ENCODE measurements around the gene FAM222B. TPM values are rescaled to one million over a fixed set of nuclear protein-coding genes. Genes with fewer than 3 reads are reported as not detected.
"Not testable (repeated sequence)": the region's sequence is repeated elsewhere in the genome, so short reads cannot be mapped to it uniquely, and the experiment has no call there.

FAM222B gene
- total RNA-seq, 1 donor from 2014 or later = 37.9 TPM

- no peak for TF ChIP-seq CTCF (IDR thresholded peaks at IDR 0.05; ENCODE audit: unreplicated experiment)
- no peaks in the 10 kb centered on the region for H3K9me3 Mint-ChIP-seq
These were observed 39.0 kb upstream of the FAM222B start for GRCh38 chr17:28881533-28882056.

DNA sequence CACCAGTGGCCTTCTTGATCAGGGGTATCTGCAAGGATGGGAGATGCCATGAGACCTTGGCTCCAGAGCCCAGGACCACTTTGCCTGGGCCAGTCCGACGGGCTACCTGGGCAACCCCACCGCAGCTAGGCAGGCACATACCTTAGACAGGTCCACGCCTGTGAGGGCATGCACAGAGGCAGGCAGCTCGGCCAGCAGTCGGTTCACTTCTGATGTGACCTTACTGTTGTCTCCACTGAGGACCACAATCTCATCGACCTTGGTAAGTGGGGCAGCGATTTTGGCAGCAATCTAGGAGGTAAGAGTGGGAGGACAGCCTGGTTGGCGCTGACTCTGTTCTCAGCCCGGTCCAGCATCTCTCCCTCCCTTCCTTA is 38.0 kb upstream of the FAM222B start:
- H3K9me3 Mint-ChIP-seq = no peaks in the 10 kb centered on the region
- DNase-seq (ENCODE audit: low spot score in 2 of 2, unreplicated experiment in 2 of 2) = no peak
- H3K36me3 Mint-ChIP-seq = peaks cover 30% of the 10 kb centered on the region
- no peaks in the 10 kb centered on the region for H3K27me3 Mint-ChIP-seq (ENCODE audit: low read depth)
- H3K27ac Mint-ChIP-seq = no peak overlapping the region
- TF ChIP-seq CTCF (IDR thresholded peaks at IDR 0.05; ENCODE audit: unreplicated experiment) = no peak
- no peak overlapping the region for H3K4me3 Mint-ChIP-seq
- no peaks in the 10 kb centered on the region for H3K4me1 Mint-ChIP-seq

More at GRCh38 chr17:28881533-28882056, 39.0 kb upstream of the FAM222B start:
- DNase-seq (ENCODE audit: low spot score in 2 of 2, unreplicated experiment in 2 of 2) = no peak
- Mint-ChIP-seq H3K4me3 (no peak overlapping the region), H3K4me1 (no peaks in the 10 kb centered on the region), H3K36me3 (peaks cover 30% of the 10 kb centered on the region), H3K27ac (no peak overlapping the region), H3K27me3 (ENCODE audit: low read depth) (no peaks in the 10 kb centered on the region)

- Mint-ChIP-seq H3K9me3 (no peaks in the 10 kb centered on the region), H3K4me3 (no peak overlapping the region), H3K27ac (no peak overlapping the region), H3K4me1 (no peaks in the 10 kb centered on the region), H3K36me3 (peaks cover 27% of the 10 kb centered on the region), H3K27me3 (ENCODE audit: low read depth) (no peaks in the 10 kb centered on the region)
- TF ChIP-seq CTCF (IDR thresholded peaks at IDR 0.05; ENCODE audit: unreplicated experiment) = no peak
- no peak for DNase-seq (ENCODE audit: low spot score in 2 of 2, unreplicated experiment in 2 of 2)
These were observed 37.4 kb upstream of the FAM222B start for GRCh38 chr17:28879886-28880571.

- peaks cover 26% of the 10 kb centered on the region for H3K36me3 Mint-ChIP-seq
- no peaks in the 10 kb centered on the region for H3K9me3 Mint-ChIP-seq
- H3K4me3 Mint-ChIP-seq = no peak overlapping the region
- no peak for DNase-seq (ENCODE audit: low spot score in 2 of 2, unreplicated experiment in 2 of 2)
- H3K27me3 Mint-ChIP-seq (ENCODE audit: low read depth) = no peaks in the 10 kb centered on the region
- H3K4me1 Mint-ChIP-seq = peaks cover 4% of the 10 kb centered on the region
- H3K27ac Mint-ChIP-seq = no peak overlapping the region
- TF ChIP-seq CTCF (IDR thresholded peaks at IDR 0.05; ENCODE audit: unreplicated experiment) = no peak
These were observed 36.4 kb upstream of the FAM222B start for GRCh38 chr17:28878981-28879380.

- peaks cover 26% of the 10 kb centered on the region for H3K36me3 Mint-ChIP-seq
- DNase-seq (ENCODE audit: low spot score in 2 of 2, unreplicated experiment in 2 of 2) = no peak
- no peak overlapping the region for H3K4me3 Mint-ChIP-seq
- no peaks in the 10 kb centered on the region for H3K9me3 Mint-ChIP-seq
- no peak for TF ChIP-seq CTCF (IDR thresholded peaks at IDR 0.05; ENCODE audit: unreplicated experiment)
- no peak overlapping the region for H3K27ac Mint-ChIP-seq
- no peaks in the 10 kb centered on the region for H3K27me3 Mint-ChIP-seq (ENCODE audit: low read depth)
- peaks cover 4% of the 10 kb centered on the region for H3K4me1 Mint-ChIP-seq
These were observed 35.7 kb upstream of the FAM222B start for GRCh38 chr17:28878158-28878910.

DNA sequence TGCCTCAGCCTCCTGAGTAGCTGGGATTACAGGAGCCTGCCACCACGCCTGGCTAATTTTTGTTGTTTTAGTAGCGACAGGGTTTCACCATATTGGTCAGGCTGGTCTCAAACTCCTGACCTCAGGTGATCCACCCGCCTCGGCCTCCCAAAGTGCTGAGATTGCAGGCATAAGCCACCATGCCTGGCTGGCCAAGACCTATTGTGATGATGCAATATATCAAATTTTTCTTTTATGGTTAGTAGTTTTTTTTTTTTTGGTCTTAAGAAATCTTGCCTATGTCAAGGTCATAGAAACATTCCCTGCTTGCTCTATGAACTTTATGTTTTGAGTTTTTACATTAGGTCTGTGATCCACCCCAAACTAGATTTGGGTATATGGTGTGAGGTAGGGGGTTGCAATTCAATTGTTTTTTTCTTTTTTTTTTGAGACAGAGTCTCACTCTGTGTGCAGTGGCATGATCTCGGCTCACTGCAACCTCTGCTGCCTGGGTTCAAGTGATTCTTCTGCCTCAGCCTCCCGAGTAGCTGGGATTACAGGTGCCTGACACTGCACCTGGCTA is 34.6 kb upstream of the FAM222B start:
- not testable (repeated sequence) for H3K4me3 Mint-ChIP-seq; H3K9me3 Mint-ChIP-seq; DNase-seq (ENCODE audit: low spot score in 2 of 2, unreplicated experiment in 2 of 2); H3K4me1 Mint-ChIP-seq; H3K27me3 Mint-ChIP-seq (ENCODE audit: low read depth); H3K27ac Mint-ChIP-seq
- H3K36me3 Mint-ChIP-seq = peaks cover 26% of the 10 kb centered on the region

Measured in mesothelial cell of epicardium (in vitro differentiated cells).